Ishikawa (cell line): ENCODE measurements around the gene OTULINL.

Experiments used
- CEBPB ChIP-seq: IDR thresholded peaks from 2 replicates; pipeline ENCODE4 v1.6.1; 2012
- CREB1 ChIP-seq: IDR thresholded peaks from 2 replicates; pipeline ENCODE4 v1.6.1; 2012; ENCODE audit warnings: low read depth
- EGR1 ChIP-seq: IDR thresholded peaks from 2 replicates; pipeline ENCODE4 v1.6.1; 2012
- EP300 ChIP-seq: IDR thresholded peaks from 2 replicates; pipeline ENCODE4 v1.6.1; 2012; ENCODE audit warnings: borderline replicate concordance
- FOXM1 ChIP-seq: IDR thresholded peaks from 2 replicates; pipeline ENCODE4 v1.6.1; 2012; ENCODE audit warnings: low read depth, borderline replicate concordance
- MAX ChIP-seq: IDR thresholded peaks from 2 replicates; pipeline ENCODE4 v1.6.1; 2012
- NFIC ChIP-seq: IDR thresholded peaks from 2 replicates; pipeline ENCODE4 v1.6.1; 2012
- RAD21 ChIP-seq: IDR thresholded peaks from 2 replicates; pipeline ENCODE4 v1.6.1; 2012; ENCODE audit warnings: low read depth
- TAF1 ChIP-seq: IDR thresholded peaks from 2 replicates; pipeline ENCODE4 v1.6.1; 2012; ENCODE audit warnings: low read depth, mild to moderate bottlenecking
- TCF12 ChIP-seq: IDR thresholded peaks from 2 replicates; pipeline ENCODE4 v1.6.1; 2012; ENCODE audit warnings: low read depth
- TEAD4 ChIP-seq: IDR thresholded peaks from 2 replicates; pipeline ENCODE4 v1.6.1; 2012
- YY1 ChIP-seq: IDR thresholded peaks from 2 replicates; pipeline ENCODE4 v1.6.1; 2012; ENCODE audit warnings: low read depth
- ZBTB7A ChIP-seq: IDR thresholded peaks from 2 replicates; pipeline ENCODE4 v1.6.1; 2012; ENCODE audit warnings: low read depth
- TF ChIP-seq, protein P1 (sequence below): IDR thresholded peaks from 2 replicates; pipeline ENCODE4 v1.6.1; 2012
- TF ChIP-seq, protein P2 (sequence below): IDR thresholded peaks from 2 replicates; pipeline ENCODE4 v1.6.1; 2012; ENCODE audit warnings: low read depth, mild to moderate bottlenecking

OTULINL gene

DNA sequence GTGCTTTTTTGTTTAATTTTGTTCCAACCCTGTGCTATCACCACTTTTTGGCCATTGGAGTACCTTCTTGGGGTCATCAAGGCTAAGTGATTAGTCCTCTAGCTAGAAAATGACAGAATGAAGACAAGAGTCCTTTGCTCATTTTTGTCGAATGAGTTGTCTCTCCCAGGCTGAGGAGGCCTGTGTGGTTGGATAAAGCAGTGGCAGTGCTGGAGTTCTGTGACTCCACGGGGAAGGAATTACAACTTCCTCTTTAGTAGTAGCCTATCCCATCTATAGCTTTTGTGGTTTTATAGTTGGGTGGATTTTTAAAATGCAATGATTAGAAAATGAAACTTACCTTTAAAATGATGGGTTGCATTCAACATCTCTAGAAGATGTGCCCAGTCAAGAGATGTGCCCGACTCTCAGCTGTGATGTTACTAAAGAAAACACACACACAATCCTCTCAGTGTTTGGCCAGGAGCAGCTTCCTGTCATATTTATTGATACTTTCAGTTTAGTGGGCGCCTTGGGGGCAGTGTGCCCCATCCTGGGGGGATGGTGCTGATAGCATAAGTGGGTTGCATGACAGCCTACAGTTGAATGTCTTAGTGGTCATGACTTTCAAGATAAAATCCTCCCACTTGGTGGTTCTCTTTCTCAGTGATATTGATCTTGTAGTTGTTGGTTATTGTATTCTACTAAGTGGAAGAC is 11.9 kb downstream of the OTULINL start:
- TF ChIP-seq ZBTB7A: no peak
- no peak for TF ChIP-seq TAF1
- TF ChIP-seq TEAD4: no peak
- no peak for TF ChIP-seq YY1

DNA sequence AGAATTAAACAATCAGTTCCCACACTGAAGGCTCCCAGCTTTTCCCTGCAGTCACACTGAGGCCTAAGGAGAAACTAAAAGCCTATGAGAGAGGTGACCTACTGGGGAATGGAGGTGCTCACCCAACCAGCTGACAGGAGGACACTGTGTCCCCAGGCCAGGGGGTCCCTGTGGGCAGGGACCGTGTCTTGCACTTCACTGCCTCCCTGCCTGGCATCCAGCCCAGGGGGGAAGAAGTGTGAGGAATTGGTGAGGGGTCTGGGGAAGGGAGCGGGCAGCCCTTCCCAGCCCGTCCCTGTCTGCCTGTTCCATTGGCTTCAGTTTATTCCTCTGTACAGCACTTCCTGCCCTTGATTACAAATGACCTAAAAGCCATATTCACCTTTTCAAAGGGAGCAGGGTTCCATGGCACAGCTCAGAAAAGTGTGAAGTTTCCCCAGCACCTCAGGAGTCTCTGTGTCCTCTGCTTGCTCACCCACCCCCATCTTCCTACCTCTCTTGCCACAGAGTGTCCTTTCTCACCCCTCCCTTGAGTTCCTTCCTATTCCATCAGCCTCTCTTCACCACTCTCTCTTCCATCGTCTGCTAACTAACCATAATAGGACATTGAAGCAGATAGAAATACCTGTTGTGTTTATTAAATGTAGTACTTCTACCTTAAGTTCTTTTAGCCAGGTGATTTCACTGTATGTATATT is 12.9 kb downstream of the OTULINL start:
- TF ChIP-seq YY1: no peak
- TF ChIP-seq, protein P1, sequence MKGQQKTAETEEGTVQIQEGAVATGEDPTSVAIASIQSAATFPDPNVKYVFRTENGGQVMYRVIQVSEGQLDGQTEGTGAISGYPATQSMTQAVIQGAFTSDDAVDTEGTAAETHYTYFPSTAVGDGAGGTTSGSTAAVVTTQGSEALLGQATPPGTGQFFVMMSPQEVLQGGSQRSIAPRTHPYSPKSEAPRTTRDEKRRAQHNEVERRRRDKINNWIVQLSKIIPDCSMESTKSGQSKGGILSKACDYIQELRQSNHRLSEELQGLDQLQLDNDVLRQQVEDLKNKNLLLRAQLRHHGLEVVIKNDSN: no peak
- TF ChIP-seq CEBPB: no peak
- no peak for TF ChIP-seq EP300
- TF ChIP-seq TAF1: no peak
- no peak for TF ChIP-seq FOXM1
- no peak for TF ChIP-seq NFIC
- no peak for TF ChIP-seq TCF12
- TF ChIP-seq ZBTB7A: no peak
- TF ChIP-seq EGR1: no peak
- no peak for TF ChIP-seq CREB1
- TF ChIP-seq TEAD4: no peak
- TF ChIP-seq RAD21: no peak
- no peak for TF ChIP-seq MAX
- TF ChIP-seq, protein P2, sequence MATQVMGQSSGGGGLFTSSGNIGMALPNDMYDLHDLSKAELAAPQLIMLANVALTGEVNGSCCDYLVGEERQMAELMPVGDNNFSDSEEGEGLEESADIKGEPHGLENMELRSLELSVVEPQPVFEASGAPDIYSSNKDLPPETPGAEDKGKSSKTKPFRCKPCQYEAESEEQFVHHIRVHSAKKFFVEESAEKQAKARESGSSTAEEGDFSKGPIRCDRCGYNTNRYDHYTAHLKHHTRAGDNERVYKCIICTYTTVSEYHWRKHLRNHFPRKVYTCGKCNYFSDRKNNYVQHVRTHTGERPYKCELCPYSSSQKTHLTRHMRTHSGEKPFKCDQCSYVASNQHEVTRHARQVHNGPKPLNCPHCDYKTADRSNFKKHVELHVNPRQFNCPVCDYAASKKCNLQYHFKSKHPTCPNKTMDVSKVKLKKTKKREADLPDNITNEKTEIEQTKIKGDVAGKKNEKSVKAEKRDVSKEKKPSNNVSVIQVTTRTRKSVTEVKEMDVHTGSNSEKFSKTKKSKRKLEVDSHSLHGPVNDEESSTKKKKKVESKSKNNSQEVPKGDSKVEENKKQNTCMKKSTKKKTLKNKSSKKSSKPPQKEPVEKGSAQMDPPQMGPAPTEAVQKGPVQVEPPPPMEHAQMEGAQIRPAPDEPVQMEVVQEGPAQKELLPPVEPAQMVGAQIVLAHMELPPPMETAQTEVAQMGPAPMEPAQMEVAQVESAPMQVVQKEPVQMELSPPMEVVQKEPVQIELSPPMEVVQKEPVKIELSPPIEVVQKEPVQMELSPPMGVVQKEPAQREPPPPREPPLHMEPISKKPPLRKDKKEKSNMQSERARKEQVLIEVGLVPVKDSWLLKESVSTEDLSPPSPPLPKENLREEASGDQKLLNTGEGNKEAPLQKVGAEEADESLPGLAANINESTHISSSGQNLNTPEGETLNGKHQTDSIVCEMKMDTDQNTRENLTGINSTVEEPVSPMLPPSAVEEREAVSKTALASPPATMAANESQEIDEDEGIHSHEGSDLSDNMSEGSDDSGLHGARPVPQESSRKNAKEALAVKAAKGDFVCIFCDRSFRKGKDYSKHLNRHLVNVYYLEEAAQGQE: no peak

DNA sequence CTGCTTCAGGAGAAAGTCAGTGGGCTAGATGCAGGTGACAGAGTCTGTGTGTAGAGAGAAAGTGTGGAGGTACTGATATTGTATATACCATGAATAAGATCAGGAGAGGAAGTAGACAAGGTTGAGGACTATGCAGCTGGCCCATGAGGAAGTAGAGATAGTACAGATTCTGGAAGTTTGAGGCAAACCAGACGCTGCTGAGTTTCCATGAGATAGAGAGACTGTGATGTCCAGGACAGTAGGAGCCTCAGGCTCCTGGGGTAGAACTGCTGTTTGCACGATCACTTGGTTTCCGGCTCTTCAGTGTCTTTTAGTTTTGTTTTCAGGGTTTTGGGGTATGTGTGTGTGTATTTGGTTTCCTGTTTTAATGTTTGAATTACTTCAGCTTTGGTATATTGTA is 13.6 kb downstream of the OTULINL start:
- TF ChIP-seq CREB1 (no peak), EGR1 (no peak), TEAD4 (no peak), TCF12 (no peak), TAF1 (no peak), ZBTB7A (no peak), YY1 (no peak), MAX (no peak), FOXM1 (no peak), NFIC (no peak), EP300 (no peak), CEBPB (no peak), RAD21 (no peak)
- TF ChIP-seq, protein P2: no peak
- TF ChIP-seq, protein P1: no peak

GRCh38 chr5:14595891-14596290 is 14.3 kb downstream of the OTULINL start:
- TF ChIP-seq, protein P2: no peak
- TF ChIP-seq EP300 (no peak), ZBTB7A (no peak)

DNA sequence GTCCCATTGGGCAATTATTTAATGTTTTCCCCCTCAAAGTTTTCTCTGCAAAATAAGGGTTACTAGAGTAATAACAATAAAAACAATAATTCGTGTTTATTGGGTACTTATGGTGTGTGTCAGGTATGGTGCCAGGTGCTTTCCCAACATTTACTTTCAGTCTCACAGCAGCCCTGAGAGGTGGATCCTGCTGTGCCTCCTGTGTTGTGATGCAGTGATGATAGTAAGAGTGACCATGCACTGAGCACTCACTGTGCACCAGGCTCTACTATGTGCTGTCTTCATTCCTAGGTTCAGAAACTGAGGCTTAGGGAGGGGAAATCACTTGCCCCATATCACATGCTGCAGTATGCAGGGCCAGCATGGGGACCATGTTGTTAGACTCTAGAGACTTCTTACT is 15.5 kb downstream of the OTULINL start:
- TF ChIP-seq EGR1 (no peak), NFIC (no peak), RAD21 (no peak)
- TF ChIP-seq, protein P1: no peak
